ENCODE results near the gene TF.

GRCh38 chr3:133833267-133833666 is 87.1 kb downstream of the TF start:
- TF ChIP-seq CTCF (IDR thresholded peaks at IDR 0.05; ENCODE audit: insufficient read depth, low read length, poor library complexity, severe bottlenecking) (no peak), EZH2phosphoT487 (conservative IDR thresholded peaks at IDR 0.05; ENCODE audit: low read length) (no peak)
